HG02852 (cell line): ENCODE results near the gene SLC34A1.
"Not testable (repeated sequence)": the region's sequence is repeated elsewhere in the genome, so short reads cannot be mapped to it uniquely, and the experiment has no call there.

Experiments
- ATAC-seq: cut with Tn5 transposase; IDR thresholded peaks from one replicate; pipeline ENCODE4 v1.9.1; 2021; ENCODE audit warnings: mild to moderate bottlenecking, moderate library complexity; ENCODE audit not compliant: unreplicated experiment

SLC34A1 gene

GRCh38 chr5:177354711-177355110 lies 29.5 kb upstream of the SLC34A1 start:
- no peak for ATAC-seq

- no peak for ATAC-seq
These were observed 28.9 kb upstream of the SLC34A1 start for GRCh38 chr5:177355162-177355867.

DNA sequence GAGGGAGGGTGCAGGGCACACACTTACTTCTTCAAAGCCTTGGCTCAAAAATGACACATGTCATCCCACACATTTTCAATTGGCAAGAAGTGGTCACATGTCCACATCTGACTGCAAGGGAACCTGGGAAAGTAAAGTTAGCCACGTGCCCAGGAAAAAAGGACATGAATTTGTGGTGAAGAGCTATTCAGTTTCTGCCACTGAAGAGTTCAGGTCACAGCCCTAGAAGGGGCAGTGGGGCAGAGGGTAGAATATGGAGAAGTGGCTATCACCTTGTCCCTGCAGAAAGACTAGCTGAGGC lies 28.4 kb upstream of the SLC34A1 start:
- no peak for ATAC-seq

DNA sequence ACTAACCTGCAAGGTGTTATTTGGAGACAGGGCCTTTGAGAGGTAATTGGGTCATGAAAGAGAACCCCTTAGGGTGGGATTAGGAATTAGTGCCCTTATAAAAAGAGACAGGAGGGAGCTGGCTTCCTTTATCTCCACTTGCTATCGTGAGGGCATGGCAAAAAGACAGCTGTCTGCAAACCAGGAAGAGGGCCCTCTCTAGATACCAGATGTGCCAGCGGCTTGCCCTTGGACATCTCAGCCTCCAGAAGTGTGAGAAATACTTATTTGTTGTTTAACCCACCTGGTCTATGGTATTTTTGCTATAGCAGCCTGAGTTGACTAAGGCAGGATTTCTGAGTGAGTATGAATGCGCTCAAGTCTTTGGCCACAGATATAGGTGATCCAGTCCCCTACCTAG lies 27.5 kb upstream of the SLC34A1 start:
- ATAC-seq: no peak

DNA sequence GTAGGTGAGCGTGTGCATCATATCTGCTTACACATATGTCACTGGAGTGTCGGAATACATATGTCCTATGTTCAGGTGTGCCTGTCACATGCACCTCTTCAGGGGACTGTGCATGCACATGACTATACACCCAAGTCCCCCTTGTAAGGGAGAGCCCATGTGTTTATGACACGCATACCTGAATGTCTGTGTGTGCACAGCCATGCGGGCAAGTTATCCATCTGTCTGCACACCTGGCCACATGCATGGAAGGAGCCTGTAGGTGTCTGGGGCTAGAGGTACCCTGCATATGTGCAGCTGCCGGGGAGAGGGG lies 27.1 kb upstream of the SLC34A1 start:
- ATAC-seq: no peak

GRCh38 chr5:177357459-177358351 lies 26.5 kb upstream of the SLC34A1 start, which contains the start of gene RGS14:
RGS14 (plus strand) TSS chr5:177357924; CDS start chr5:177358025, 101 bp downstream.
- peak; percentile 94 for ATAC-seq

GRCh38 chr5:177358370-177358819 lies 25.8 kb upstream of the SLC34A1 start:
- no peak for ATAC-seq

DNA sequence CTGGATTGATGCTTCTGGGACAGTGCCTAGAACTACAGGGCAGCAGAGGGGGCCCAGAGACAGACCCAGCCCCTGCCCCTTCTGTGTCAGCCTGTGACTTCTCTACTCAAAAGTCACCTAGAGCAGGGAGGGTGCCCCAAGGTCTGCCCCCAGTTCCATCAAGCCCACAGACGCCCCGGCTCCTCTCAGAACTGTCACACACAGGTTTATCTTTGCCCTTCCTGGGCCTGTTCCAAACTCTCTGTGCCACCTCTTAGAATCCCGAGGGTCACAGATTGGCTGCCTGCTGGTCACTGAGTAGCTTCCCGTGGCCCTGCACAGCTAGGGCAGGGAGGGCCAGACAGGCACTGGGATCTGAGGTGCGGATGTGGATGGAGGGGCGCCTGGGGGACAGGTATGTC lies 24.8 kb upstream of the SLC34A1 start:
- ATAC-seq: no peak

DNA sequence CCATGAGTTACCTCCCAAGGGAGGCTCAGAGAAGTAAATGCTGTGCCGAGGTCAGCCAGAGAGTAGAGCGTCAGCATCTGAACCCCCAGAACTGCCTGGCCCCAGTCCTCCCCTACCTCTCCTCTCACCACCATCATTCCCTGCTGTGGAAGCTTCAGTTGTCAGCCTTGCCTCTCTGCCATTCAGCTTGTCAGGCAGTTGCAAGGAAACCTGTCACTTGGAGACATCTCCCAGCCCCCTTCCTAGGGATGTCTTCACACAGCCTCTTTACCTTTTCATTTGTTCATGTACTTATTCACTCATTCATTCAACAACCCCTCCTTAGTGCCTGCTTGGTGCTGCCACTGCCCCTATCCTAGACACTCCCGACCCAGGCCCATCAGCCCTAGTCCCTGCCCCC lies 24.4 kb upstream of the SLC34A1 start:
- no peak for ATAC-seq

DNA sequence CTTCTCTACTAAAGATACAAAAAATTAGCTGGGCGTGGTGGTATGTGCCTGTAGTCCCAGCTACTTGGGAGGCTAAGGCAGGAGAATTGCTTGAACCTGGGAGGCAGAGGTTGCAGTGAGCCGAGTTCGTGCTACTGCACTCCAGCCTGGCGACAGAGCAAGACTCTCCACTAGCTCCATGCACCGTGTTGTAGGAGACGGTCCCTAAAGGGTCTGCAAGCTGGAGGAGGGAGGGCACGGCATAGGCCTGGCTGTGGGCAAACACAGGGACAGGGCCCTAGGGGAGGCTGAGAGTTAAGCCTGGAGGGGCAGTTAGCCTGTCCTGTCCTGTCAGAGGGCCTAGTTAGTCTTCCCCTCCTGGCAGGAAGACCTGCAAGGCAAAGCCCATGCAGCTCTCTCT lies 23.5 kb upstream of the SLC34A1 start:
- not testable (repeated sequence) for ATAC-seq

- no peak for ATAC-seq
These were observed 22.6 kb upstream of the SLC34A1 start for GRCh38 chr5:177361418-177362291.

GRCh38 chr5:177362292-177362609 lies 22.0 kb upstream of the SLC34A1 start:
- no peak for ATAC-seq

DNA sequence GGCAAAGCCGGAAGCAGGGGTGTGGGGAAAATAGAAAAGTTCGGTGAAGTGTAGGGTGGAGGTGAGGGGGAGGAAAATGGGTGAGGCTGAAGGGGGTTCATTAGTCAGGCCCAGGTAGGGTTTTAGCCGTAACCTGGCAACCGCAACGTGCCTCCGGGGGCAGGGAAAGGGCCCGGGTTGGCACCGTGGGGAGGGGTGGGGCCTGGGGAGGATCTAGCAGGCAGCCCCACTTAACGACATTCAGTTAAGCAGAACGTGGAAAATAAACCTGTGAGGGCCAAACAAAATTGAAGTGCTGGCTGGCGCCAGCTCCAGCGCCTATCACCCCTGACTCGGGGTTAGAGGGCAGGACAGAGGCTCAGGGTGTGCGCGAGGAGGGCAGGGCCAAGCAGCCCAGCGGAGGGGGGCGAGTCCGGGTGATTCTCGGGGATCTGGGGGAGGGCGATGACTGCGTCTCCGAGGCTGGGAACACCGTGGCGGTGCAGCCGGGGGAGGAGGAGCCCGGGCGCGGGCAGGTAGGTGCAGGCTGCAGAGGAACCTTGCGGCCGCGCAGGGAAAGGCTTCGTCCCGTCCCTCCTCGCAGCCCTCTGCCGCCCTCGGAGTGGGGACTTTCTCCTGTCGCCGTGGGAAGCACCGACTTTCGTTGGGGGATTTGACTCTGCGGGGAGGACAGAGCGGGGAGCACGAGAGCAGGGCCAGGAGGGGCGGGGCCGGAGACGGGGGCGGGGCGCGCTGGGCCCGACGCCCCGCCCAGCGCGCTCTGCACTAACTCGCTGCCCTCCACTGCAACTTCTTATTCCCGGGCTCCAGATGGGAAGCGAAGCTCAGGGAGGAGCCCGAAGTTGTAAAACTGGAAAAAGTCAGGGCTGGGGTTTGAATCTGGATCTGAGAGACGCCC lies 21.4 kb upstream of the SLC34A1 start:
- peak; percentile 49 for ATAC-seq

DNA sequence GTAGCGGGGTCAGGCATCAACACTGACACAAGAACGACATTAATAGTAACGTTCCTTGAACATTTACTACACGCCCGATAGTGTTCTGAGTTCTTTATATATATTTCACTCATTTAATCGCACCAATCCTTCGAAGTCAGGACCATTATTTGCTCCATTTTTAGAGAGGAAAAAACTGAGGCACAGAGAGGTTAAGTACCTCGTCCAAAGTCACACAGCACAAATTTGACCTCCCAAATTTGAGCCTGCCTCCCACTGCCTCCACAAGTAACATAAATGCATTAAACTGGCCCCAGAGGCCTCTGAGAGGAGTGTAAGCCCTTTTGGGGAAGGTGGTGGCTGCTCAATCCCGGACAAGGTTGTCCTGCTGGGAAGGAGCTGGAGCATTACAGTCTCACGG lies 20.7 kb upstream of the SLC34A1 start:
- ATAC-seq: no peak

GRCh38 chr5:177364159-177364962 lies 19.9 kb upstream of the SLC34A1 start:
- ATAC-seq: peak; percentile 33

- no peak for ATAC-seq
These were observed 18.2 kb upstream of the SLC34A1 start for GRCh38 chr5:177365845-177366527.

- no peak for ATAC-seq
These were observed 17.5 kb upstream of the SLC34A1 start for GRCh38 chr5:177366528-177367322.

- ATAC-seq: no peak
These were observed 16.8 kb upstream of the SLC34A1 start for GRCh38 chr5:177367323-177367848.
